Jurkat, Clone E6-1 (cell line): ENCODE results near the gene TP53I3.
"Not testable (repeated sequence)": the region's sequence is repeated elsewhere in the genome, so short reads cannot be mapped to it uniquely, and the experiment has no call there.

Source experiments
- DNase-seq: peaks from one replicate; pipeline ENCODE4 v3.0.0-alpha.2; 2011; ENCODE audit warnings: low read depth, low spot score
- H3K4me3 ChIP-seq: 2 replicates; pipeline ENCODE4 v1.5.1; 2011; ENCODE audit warnings: mild to moderate bottlenecking, low read length, control low read depth, moderate library complexity

The TP53I3 gene

GRCh38 chr2:24104110-24104650, 19.5 kb upstream of the TP53I3 start:
- no peak overlapping the region for H3K4me3 ChIP-seq
- DNase-seq: no peak

GRCh38 chr2:24102677-24103076, 18.0 kb upstream of the TP53I3 start:
- no peak for DNase-seq
- no peak overlapping the region for H3K4me3 ChIP-seq

- no peak overlapping the region for H3K4me3 ChIP-seq
- DNase-seq: no peak
Measured at GRCh38 chr2:24101992-24102391, 17.4 kb upstream of the TP53I3 start.

- not testable (repeated sequence) for DNase-seq
Measured at GRCh38 chr2:24100732-24101131, 16.1 kb upstream of the TP53I3 start.

GRCh38 chr2:24095171-24095677, 10.6 kb upstream of the TP53I3 start:
- H3K4me3 ChIP-seq, DNase-seq: not testable (repeated sequence)

More at GRCh38 chr2:24100732-24101131, 16.1 kb upstream of the TP53I3 start:
- H3K4me3 ChIP-seq: not testable (repeated sequence)

DNA sequence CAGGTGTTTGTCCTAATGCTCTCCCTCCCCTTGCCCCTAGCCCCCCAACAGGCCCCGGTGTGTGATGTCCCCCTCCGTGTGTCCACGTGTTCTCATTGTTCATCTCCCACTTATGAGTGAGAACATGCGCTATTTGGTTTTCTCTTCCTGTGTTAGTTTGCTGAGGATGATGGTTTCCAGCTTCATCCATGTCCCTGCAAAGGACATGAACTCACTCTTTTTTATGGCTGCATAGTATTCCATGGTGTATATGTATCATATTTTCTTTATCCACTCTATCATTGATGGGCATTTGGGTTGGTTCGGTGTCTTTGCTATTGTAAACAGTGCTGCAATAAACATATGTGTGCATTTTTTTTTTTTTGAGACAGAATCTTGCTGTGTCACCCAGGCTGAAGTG, 8.6 kb upstream of the TP53I3 start:
- DNase-seq, H3K4me3 ChIP-seq: not testable (repeated sequence)

- no peak for DNase-seq
Measured at GRCh38 chr2:24088821-24089359, 4.3 kb upstream of the TP53I3 start.

DNA sequence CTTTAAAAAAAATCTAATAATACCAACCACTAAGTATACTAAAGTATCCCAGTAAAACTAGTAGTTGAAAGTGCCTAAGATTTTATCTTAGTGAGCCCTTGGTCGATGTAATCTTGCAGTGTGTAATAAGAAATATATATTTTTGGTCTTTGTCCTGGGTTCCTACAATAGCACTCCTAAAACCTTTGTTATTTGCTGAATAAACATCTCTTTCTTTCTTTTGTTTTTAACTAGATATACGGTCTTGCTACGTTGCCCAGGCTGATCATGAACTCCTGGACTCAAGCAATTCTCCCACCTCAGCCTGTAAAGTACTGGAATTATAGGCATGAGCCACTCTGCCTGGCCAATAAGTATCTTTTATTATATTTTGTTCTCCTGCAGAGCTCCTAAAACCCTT, 2.4 kb upstream of the TP53I3 start:
- DNase-seq: no peak
- H3K4me3 ChIP-seq: no peak overlapping the region

More at GRCh38 chr2:24088821-24089359, 4.3 kb upstream of the TP53I3 start:
- H3K4me3 ChIP-seq: no peak overlapping the region

DNA sequence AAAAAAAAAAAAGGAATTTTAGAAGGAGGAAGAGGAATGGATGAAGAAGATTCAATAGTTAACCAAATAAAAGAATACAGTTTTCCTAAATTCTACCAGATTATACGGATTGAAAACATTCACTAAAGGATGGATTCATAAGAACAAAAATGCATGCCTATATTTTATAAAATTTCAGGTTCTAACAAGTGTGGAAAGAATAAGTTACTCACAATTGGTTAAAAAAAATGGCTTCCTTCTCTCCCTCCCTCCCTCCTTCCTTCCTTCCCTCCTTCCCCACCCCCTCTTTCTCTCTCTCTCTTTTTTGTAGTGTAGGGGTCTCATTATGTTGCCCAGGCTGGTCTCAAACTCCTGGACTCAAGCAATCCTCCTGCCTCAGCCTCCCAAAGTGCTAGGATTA, 1.6 kb upstream of the TP53I3 start:
- no peak for DNase-seq
- no peak overlapping the region for H3K4me3 ChIP-seq

GRCh38 chr2:24085200-24085489, 511 bp upstream of the TP53I3 start:
- peak overlapping the region; percentile 75; the same call in 1 of the 2 replicates for H3K4me3 ChIP-seq
- DNase-seq: no peak

GRCh38 chr2:24083567-24084385, 858 bp downstream of the TP53I3 start:
- peak overlapping the region; percentile 75 for H3K4me3 ChIP-seq
- peak; percentile 88 for DNase-seq

GRCh38 chr2:24082787-24083566, 1.7 kb downstream of the TP53I3 start:
- DNase-seq: no peak
- H3K4me3 ChIP-seq: peak overlapping the region; percentile 75

GRCh38 chr2:24080701-24081100, 3.9 kb downstream of the TP53I3 start:
- no peak for DNase-seq
- H3K4me3 ChIP-seq: no peak overlapping the region

DNA sequence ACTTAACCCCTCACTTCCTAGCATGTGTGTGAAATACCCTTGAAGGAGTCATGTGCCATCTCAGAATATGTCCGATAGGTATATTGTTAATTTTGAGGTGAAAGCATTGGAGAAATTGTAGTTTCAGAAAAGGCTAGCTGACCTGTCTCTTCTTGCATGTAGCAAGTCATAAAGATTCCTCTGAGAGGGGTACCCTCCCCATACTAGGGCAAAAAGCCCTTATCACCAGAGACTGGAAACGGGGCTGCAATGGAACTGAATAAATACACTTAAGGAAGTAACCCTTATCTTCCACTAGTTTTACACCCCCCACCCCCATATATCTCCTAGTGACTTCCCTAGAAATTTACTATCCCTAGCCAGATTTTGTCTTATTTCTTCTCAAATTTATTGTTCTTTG, 6.8 kb downstream of the TP53I3 start:
- no peak for DNase-seq
- no peak overlapping the region for H3K4me3 ChIP-seq

DNA sequence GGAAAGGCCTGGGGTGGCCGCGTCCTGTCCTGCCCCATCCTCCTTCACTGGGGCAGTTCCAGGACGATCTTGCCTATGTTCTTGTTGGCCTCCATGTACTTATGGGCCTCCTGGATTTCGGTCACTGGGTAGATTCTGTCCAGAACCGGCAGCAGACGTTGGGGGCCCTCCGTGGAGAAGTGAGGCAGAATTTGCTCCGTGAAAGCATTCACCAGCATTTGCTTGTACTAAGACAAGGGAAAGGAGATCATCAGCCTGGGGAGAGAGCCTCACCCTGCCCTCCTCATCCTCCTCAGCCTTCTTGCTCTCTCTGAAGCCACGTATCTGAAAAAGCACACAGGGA, 7.1 kb downstream of the TP53I3 start:
- no peak for DNase-seq
- H3K4me3 ChIP-seq: no peak overlapping the region

DNA sequence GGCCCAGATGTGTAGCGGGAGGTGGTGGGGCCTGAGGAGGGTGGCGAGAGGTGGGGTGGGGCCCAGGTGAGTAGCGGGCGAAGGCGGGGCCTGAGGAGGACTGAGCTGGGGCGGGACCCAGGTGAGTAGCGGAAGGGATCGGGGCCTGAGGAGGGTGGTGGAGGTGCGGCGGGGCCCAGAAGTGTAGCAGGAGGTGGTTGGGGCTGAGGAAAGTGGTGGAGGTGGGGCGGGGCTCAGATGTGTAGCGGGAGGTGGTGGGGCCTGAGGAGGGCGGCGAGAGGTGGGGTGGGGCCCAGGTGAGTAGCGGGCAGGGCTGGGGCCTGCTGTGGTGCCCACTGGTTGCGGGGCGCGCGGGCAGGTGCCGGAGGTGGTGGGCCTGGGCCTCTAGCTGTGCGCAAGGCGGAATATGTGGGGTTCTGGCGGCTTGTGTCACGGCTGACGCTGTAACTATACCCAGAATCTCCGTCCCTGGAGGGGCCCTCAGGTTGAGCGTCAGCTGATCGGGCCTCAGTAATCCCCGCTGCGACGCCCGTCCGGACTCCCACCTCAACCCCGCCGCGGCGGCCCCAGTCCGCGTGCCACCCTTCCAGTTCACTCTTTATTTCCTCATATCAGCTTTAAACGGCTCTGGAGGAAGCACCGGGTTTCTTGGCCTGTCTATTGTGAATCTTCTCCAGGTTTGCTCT, 7.6 kb downstream of the TP53I3 start:
- peak overlapping the region; percentile 100 for H3K4me3 ChIP-seq
- no peak for DNase-seq

DNA sequence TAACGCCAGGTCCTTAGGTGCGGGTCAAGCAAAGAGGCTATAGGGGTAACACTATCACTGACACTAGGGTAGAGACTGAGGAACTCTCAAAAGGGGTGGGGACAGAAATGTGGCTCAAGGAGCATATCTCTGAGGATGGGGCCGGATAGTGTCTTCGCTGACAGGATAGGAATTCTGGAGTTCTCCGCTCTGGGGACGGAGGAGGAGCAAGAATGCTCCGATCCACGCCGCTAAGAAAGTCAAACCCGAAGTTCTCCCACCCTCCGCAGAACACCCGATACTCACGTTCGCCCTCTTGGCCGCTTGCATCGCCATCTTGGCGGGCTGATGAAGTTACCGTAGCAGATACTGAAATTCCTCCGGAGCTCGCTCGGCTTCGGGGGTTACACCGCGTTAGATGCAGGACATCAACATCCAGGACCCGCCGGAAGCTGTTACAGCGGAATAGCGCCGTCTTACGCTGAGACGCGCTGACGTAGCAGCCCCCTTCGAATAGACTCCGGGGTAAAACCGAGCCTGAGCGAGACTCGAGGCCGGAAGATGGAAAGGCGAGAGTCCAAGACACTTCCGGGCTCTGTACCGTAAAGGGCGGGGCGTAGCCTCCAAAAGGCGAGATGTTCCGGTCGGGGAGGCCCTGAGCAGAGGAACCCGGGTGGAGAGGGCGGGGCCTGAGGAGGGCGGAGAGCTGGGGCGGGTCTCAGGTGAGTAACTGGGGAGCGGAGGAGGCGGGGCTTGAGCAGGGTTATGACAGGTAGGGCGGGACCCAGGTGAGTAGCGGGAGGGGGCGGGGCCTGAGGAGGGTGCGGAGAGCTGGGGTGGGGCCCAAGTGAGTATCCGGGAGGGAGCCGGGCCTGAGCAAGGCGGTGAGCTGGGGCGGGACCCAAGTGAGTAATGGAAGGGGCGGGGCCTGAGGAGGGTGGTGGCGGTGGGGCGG, 8.5 kb downstream of the TP53I3 start, which contains the start of gene SF3B6:
SF3B6 (minus strand) TSS at position 412 of the 934 bp plus-strand sequence; CDS start at position 315, 97 bp downstream.
- peak within 1 kb of the TSS; percentile 100 for H3K4me3 ChIP-seq
- peak; percentile 98 for DNase-seq

- peak overlapping the region; percentile 100 for H3K4me3 ChIP-seq
- no peak for DNase-seq
Measured at GRCh38 chr2:24075259-24075658, 9.4 kb downstream of the TP53I3 start.
